GM21526 (cell line): Measurements from ENCODE around the gene UVSSA.
A peak's percentile ranks its signal among the peaks of the same experiment; 100 is the strongest.

Experiments
- ATAC-seq: cut with Tn5 transposase; IDR thresholded peaks from one replicate; pipeline ENCODE4 v1.9.1; 2021; ENCODE audit warnings: moderate library complexity; ENCODE audit not compliant: unreplicated experiment, low FRiP score

The UVSSA gene

GRCh38 chr4:1346781-1347409, at the start of gene UVSSA:
UVSSA (plus strand) TSS chr4:1347208; CDS start chr4:1348092, 884 bp downstream.
- peak; percentile 89 for ATAC-seq

- ATAC-seq, result no peak
These were observed 49.3 kb upstream of the UVSSA start for GRCh38 chr4:1297456-1298325.

- ATAC-seq, result no peak
These were observed 48.5 kb upstream of the UVSSA start for GRCh38 chr4:1298461-1298860.

GRCh38 chr4:1299301-1299860, 47.6 kb upstream of the UVSSA start:
- ATAC-seq, result no peak

- ATAC-seq, result no peak
These were observed 46.2 kb upstream of the UVSSA start for GRCh38 chr4:1300466-1301455.

- ATAC-seq, result no peak
These were observed 44.8 kb upstream of the UVSSA start for GRCh38 chr4:1302159-1302558.

- ATAC-seq, result no peak
These were observed 41.7 kb upstream of the UVSSA start for GRCh38 chr4:1305261-1305711.

GRCh38 chr4:1305781-1306455, 41.1 kb upstream of the UVSSA start:
- ATAC-seq, result no peak

GRCh38 chr4:1307951-1308735, 38.9 kb upstream of the UVSSA start:
- ATAC-seq, result no peak

- peak; percentile 75 for ATAC-seq
These were observed 37.6 kb upstream of the UVSSA start for GRCh38 chr4:1309261-1310010.

GRCh38 chr4:1310031-1310795, 36.8 kb upstream of the UVSSA start:
- ATAC-seq, result no peak

GRCh38 chr4:1310796-1311631, 36.0 kb upstream of the UVSSA start:
- no peak for ATAC-seq

GRCh38 chr4:1312821-1313640, 34.0 kb upstream of the UVSSA start:
- ATAC-seq, result no peak

- ATAC-seq, result no peak
These were observed 31.7 kb upstream of the UVSSA start for GRCh38 chr4:1315306-1315705.

GRCh38 chr4:1315836-1316536, 31.0 kb upstream of the UVSSA start:
- no peak for ATAC-seq
